HG03280 (cell line): ENCODE measurements around the gene IFITM5.
"Not testable (repeated sequence)": the region's sequence is repeated elsewhere in the genome, so short reads cannot be mapped to it uniquely, and the experiment has no call there.

ENCODE experiments used
- ATAC-seq: cut with Tn5 transposase; IDR thresholded peaks from one replicate; pipeline ENCODE4 v1.9.1; 2021; ENCODE audit warnings: mild to moderate bottlenecking, moderate library complexity; ENCODE audit not compliant: unreplicated experiment

IFITM5 gene

DNA sequence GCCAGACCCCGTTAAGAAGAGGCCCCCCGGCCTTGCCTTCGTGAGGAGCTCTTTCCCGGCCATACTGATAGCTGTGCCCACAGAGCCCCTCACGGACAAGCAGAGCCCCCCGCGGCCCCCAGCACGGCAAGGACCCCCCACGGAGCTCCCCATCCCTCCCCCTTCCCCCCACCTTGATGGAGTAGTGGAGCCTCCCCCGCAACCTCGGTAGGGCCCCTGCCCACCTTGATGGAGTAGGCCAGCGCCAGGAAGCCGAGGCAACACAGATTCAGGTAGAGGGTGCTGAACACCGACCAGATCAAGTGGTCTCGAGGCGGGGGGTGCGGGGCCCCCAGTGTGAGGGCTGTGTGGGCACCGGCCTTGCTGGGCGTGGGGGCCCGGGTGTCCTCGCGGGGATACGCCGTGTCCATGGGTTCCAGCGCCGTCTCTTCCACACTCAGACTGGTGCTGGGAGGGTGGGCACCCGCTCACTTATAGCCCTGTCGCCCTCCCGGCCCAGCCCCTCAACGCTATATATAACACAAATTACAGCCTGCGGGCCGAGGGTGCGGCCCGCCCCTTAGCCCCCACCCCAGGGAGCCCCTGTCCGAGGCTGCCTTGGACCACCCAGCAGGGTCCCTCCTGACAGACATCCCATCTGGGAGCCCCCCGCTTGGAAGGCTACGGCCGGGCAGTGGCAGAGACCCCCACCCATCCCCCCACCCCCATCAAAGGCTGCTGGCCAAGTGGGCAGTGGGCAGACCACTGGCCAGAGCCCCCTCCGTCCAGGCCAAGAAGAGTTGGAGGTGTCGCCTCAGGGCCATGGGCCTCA, at the start of gene IFITM5:
TSS of gene IFITM5 (minus strand) at position 446 of the 811 bp plus-strand sequence. CDS start at position 410, 36 bp downstream.
- no peak for ATAC-seq

DNA sequence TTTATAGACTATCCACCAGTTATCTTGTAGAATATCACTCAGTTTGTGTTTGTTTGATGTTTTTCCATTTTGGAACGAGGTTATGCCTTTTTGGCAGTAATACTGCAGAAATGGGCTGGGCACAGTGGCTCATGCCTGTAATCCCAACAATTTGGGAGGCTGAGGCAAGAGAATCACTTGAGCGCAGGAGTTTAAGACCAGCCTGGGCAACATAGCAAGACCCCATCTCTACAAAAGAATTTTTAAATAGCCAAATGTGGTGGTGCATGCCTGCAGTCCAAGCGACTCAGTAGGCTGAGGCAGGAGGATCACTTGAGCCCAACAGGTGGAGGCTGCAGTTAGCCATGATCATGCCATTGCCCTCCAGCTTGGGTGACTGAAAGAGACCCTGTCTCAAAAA, 47.2 kb upstream of the IFITM5 start:
- no peak for ATAC-seq

DNA sequence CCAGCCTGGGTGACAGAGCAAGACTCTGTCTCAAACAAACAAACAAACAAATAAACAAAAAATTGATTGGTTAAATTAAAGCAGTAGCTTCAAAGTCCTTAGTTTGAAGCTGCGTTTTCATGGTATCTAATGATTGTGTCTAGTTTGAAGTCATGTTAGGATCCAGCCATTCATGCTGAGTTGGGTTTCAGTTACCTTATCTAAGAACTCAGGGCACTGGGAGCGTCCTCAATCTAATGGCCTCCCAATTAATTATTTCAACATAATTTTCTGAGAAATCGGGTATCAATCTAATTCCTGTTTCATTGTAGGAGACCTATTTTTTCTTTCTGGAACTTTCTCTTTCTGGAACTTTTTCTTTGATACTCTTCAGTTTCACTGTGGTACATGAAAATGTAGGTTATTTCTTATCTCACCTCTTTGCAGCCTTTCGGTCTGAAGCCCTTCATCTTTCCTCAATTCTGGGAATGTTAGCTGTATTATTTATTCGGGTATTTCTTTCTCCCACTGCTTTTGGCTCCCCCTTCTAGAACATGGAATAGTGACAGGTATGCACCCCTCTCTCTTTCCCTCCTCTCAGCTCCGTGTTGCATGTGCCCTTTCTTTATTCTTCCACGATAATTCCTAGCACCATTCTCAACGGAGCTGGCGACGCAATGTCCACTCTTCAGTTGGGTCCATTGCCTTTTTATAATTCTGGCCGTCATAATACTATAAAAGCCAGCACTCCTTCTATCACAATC, 45.7 kb upstream of the IFITM5 start:
- no peak for ATAC-seq

DNA sequence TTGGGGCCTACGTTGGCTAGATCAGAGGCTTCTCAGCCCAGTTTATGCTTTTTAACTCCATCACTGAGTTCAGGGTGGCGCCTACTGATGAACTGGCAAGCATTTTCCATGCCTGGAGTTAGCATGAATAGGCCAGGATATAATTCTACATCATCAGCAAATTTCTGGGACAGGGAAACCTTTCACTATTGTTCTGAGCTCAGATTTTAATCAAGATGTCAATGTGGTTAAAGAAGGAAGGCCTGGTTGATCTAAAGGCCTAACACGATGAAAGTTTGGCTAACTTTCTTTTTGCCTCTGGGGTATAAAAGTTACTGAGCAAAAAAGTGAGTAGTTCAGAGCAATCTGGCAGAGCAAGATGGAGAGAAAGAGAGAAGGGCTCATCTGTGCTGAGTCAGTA, 43.0 kb upstream of the IFITM5 start:
- no peak for ATAC-seq

DNA sequence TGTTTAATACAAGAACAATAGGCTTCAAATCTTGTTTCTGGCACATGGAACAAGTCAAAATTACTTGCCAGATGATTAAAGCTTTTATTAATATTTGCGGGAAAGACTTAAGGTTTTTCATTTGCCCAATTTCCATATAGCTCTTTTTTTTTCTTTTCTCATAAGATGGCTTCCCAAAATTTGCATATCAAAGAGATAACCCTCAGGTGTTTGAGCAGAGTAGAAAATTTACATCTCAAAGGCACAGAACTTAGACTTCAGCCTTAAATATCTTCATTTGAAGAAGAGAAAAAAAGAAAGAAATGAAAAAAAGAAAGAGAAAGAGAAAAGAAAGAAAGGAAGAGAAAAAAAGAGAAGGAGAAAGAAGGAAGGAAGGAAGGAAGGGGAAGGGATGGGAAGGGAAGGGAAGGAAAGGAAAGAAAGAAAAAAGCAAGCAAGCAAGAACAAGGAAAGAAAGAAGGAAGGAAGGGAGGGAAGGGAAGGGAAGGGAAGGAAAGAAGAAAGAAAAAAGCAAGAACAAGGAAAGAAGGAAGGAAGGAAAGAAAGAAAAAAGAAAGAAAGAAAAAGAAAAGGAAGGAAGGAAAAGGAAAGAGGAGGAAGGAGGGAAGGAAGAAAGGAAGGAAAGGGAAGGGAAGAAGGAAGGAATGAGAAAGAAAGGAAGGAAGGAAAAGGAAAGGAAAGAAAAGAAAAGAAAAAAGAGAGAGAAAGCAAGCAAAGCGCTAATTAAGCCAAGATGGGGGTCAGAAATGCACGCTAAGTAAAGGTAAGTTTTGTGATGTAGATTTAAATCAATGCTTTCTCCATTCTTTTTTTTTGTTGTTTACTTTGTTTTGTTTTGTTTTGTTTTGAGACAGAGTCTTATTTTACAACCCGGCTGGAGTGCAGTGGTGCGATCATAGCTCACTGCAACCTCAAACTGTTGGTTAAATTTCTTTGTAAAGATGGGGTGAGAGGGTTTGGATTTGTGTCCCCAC, 41.5 kb upstream of the IFITM5 start:
- no peak for ATAC-seq

DNA sequence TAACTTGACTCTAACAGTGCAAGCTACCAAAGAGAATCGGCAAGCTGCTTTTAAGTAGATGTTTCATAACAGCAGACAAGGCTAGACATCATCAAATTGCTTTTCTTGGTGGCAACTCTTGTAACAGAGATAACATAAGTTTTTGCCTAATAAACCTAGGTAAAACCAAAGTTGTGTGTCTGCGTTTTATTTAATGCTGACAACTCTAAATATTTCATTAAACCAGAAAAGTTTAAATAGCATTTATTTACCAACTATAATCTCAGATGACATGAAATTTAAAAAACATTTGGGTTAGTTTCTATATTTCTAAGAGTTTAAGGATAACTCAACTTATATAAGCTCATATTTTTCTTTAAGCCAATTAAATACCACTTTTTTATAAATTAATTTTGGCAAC, 40.6 kb upstream of the IFITM5 start:
- no peak for ATAC-seq

DNA sequence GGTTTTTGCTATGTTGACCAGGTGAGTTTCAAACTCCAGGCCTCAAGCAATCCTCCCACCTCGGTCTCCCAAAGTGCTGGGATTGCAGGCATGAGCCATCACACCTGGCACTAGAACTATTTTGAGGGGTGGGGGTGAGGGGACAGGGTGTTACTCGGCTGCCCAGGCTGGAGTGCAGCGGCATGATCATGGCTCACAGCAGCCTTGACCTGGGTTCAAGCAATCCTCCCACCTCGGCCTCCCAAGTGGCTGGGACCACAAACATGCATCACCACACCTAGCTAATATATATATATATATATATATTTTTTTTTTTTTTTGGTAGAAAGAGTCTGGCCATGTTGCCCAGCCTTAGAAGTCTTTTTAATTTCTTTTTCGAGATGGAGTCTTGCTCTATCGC, 38.4 kb upstream of the IFITM5 start:
- ATAC-seq: no peak

DNA sequence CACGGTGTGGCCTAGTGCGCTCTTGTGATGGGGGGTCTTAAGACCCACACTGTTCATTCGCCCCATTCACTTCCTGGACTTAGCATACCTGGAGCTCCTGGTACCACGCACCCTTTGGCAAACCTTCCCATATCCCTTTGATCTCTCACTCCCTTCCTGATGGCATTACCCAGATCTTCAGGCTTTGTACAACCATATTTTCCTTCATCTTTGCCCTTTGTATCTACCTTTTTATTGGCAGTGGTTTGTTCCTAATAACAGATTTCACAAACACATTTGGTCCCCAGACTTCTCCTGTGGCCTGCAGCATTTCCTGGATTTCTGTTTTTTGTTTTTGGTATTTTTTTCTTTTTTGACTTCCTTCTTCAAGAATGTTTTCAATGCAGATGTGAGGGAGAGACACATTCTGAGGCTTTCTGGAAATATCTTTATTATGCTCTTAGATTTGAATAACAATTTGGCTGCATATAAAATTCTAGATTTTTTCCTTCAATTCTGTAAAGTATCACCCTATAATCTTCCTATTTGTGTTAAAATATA, 37.4 kb upstream of the IFITM5 start:
- ATAC-seq: no peak

DNA sequence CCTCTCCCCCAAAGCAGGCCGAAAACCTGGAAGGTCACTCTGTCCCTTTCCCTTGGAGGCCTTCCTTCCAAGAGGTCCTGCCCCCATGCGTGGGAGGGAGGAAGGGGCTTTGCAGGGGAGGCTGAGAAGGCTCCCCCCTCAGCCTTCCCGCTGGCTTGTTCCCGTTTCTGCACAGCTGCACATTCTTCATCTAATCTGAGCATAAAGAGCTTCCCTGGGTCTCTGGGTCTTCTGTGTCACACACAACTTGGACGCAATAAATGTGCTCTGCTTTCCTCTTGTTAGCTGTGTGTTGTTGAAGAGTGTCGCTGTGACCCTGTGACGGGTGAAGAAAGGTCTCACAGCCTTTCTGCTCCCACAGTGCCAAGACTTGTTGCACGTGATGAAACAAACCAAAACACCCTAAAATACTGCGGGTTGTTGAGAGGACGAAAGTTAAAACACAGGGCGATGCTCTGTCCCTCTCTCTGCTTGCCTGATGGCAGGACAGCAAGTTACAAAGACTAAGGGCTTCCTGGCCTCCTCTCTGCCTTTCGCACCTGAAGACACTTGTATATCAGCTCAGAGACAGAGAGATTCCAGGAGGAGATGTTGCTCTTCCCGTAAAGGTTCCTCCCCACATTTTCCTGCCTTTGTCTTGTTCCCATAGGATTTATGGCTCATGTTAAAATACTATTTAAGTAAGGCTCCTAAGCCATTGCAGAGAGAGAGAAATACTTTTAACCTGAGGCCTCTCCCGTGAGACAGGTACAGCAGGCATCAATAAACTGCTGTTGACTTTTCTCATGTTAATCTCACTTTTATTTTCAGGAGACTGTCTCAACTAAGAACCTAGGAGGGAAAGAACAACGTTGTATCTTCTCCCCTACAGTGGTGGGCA, 36.7 kb upstream of the IFITM5 start:
- no peak for ATAC-seq

DNA sequence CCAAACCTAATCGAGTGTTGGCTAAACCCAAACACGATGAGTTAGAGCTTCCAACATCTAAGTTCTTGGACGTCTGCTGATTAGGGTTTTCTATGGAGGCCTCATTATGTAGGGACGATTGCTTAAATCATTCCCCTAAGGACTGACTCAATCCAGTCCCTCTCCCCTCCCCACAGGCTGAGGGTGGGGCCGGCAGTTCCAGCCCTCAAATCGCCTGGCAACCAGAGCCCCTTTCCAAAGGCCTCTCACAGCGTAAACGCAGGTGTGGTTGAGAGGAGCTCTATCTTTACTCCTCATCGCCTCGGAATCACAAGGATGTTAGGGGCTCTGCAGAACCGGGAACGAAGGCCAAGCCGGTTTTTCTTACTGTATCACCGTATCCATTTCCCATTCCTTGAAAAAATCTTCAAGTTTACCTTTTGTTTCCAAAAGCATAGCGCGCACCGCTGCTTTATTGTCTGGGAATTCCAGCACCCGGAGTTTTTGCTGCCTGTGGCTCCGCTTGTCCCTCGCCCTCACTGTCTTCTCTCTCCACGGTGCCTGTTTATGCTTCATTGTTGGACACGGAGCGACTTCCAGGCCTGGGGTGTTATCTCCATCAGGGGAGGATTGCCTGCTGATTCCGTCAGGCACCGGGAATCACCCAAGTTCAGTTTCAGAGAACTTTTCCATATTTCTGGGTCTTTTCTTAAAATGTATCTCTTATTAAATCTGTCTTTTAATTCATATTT, 35.1 kb upstream of the IFITM5 start:
- no peak for ATAC-seq

DNA sequence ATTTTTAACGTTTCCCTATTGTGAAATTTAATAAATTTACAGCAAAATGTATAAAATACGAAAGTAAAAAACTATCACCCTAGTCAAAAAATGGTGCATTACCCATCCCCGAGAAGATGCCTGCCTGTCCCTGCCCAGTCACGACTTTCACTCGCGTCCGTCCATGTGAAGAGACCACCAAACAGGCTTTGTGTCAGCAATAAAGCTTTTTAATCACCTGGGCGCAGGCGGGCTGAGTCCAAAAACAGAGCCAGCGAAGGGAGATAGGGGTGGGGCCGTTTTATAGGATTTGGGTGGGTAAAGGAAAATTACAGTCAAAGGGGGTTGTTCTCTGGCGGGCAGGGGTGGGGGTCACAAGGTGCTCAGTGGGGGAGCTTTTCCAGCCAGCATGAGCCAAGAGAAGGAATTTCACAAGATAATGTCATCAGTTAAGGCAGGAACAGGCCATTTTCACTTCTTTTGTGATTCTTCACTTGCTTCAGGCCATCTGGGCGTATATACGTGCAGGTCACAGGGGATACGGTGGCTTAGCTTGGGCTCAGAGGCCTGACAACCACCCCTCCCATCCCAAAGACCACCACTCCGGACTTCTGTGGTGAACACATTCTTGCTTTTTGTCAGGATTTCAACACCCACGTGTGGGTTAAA, 34.4 kb upstream of the IFITM5 start:
- not testable (repeated sequence) for ATAC-seq

DNA sequence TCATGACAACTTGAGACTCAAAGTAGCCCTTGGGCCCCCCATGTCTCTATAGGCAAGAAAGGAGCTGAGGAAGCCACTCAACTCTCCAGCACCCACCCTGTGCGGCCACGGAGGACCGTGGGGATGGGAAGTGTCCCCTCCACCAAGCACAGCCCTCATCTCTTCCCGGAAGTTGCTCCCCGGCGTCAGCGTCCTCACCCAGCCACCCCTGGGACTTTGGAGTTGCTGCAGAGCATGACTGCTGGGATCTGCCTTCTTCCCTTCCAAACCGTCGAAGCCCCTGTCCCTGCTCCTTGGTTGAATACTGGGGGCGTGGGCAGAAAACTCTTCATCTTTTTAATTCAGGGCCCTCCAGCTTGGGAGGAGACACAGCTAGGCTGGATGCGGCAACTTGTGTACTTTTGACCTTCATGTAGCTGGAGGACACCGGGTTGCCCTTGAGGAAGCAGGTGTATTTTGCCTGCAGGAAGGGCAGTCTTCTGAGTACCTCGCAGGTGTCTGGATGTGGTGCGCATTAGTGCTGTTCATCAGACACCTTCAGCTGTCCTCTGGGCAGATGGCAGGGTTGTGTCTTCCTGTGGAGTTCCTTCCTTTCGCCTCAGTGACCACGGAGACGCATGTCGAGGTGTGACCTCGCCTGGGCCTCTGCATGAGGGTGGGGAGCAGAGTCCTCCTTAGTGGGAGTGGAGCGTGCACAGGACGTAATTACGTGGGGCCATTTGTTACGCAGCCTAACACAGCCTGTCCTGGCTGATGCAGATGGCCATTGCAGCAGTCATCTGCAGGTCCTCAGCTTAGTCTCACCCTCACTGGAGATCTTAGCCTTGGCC, 33.5 kb upstream of the IFITM5 start:
- ATAC-seq: no peak

DNA sequence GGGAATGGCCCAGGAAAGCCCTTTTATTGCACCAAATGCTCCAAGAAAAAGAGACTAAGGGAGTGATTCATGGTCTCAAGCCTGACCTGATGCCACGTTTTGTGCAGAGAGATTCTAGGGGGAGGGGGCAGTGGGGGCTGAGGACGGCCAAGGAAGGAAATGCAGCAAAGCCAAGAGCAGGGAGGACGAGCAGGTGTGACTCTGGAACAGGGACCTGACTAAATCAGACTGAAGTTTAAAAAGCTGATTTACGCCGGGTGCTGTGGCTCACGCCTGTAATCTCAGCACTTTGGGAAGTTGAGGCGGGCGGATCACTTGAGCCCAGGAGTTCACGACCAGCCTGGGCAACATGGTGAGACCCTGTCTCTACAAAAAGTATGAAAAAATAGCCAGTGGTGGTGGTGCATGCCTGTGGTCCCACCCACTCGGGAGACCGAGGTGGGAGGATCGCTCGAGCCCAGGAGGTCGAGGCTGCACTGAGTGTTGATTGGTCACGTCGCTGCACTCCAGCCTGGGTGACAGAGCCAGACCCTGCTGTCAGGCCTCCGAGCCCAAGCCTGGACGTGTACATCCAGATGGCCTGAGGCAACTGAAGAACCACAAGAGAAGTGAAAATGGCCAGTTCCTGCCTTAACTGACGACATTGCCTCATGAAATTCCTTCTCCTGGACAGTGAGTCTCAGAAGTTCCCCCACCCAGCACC, 32.2 kb upstream of the IFITM5 start:
- no peak for ATAC-seq

DNA sequence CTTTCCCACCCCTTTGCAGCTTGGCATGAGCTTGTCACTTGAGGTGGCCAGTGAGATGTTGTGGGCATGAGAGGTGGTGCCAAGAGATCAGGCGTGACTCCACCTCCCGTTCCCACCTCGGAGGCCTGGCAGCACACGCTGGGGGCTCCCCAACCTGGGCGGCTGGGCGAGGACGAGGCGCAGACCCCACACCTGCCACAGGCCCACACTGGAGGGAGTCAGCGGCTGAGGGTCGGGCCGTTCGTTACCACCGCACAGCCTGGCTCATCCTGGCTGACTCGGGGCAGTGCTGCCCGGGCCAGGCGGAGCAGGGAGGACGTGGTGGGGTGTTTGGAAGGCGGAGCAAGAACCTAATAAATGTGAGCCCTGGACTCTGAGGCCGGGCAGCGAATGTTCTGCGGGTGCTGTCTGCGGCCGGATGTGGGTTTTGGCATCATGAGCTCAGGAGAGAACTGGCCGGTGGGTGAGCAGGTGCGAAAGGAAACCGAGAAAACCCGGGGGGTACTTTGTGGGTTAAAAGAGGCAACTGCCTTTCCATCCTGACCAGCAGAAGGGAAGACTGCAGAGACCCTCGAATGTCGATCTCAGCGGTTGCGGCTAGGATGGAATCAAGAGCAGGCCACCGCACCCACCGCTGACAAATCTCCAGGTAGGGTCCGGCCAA, 31.5 kb upstream of the IFITM5 start:
- ATAC-seq: no peak

DNA sequence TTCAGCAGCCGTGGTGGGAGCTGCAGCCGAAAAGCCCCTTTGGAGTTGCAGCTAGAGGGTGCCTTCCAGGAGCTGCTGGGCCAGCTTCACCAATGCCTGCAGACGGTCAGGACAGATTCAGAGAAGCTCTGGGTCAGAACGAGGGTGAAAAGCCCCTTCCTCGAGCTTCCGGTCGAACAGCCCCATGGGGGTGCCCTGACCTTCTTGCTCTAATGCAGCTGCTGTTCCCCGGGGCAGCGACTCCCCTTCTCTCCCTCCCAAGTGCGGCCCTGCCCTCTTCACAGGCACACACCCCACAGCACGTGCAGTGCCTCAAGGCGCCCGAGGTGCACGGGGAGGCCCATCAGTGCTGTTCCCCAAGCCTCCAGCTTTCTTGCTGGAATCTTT, 31.0 kb upstream of the IFITM5 start:
- no peak for ATAC-seq

DNA sequence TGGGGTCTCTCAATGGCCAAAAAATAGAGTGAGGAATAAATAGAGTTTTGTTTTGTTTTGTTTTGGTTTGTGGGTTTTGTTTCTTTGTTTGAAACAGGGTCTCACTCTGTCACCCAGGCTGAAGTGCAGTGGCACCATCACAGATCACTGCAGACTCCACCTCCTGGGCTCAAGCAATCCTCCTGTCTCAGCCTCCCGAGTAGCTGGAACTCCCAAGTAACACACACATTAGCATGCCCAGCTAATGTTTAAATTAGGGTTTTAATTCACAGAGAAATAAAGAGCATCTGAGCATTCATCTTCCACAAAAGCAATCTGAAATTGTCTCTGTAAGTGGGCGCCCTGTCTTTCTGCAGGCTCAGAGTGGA, 30.5 kb upstream of the IFITM5 start:
- ATAC-seq: no peak
